H1 (cell line): Measurements from ENCODE around the gene AGBL1. TPM values are rescaled to one million over a fixed set of nuclear protein-coding genes. Genes with fewer than 3 reads are reported as not detected.

Experiments
- ASH2L ChIP-seq: fragments of 200-600, 300-600 bp; sonication (generic); IDR thresholded peaks from one replicate; pipeline ENCODE4 v1.7.1; 2017; ENCODE audit warnings: low read length
- BRCA1 ChIP-seq: IDR thresholded peaks from 2 replicates; pipeline ENCODE4 v1.6.1; 2012; ENCODE audit warnings: low read depth, low read length, improper control_type of control experiment
- EP300 ChIP-seq, 2 experiments: IDR thresholded peaks; 1 replicate in 1 of 2; 2 replicates in 1 of 2; pipeline ENCODE4 v1.6.1; 2011 to 2012; ENCODE audit warnings: low read depth in 2 of 2, low read length in 2 of 2, mild to moderate bottlenecking in 2 of 2, borderline replicate concordance in 1 of 2, inconsistent platforms in 1 of 2, moderate library complexity in 1 of 2
- RXRA ChIP-seq: IDR thresholded peaks from 2 replicates; pipeline ENCODE4 v1.6.1; 2011; ENCODE audit warnings: low read depth, mild to moderate bottlenecking, low read length, moderate library complexity; ENCODE audit not compliant: insufficient read depth
- SIRT6 ChIP-seq: IDR thresholded peaks from one replicate; pipeline ENCODE4 v1.7.1; 2012; ENCODE audit warnings: low read length, inconsistent platforms
- YY1 ChIP-seq: IDR thresholded peaks from 2 replicates; pipeline ENCODE4 v1.6.1; 2011; ENCODE audit warnings: low read depth, mild to moderate bottlenecking, low read length
- polyA plus RNA-seq, 7 experiments: library from polyadenylated mRNA; depleted of rRNA in 3 of 7; stranded (reverse) in 5 of 7; unstranded in 2 of 7; fragments of >200 nt in 5 of 7; fragments of 200-250 nt in 2 of 7; gene quantifications; 1 replicate in 5 of 7; 2 replicates in 1 of 7; 4 replicates in 1 of 7; pipeline versions ENCODE4 v1.2.1 to v1.2.3, GENCODE V29; 2011 to 2013; ENCODE audit warnings: missing spikeins in 2 of 7, mixed read lengths in 2 of 7
- total RNA-seq: library from RNA; stranded (reverse); fragmentation: NEBNext Ultra II Directional; extraction: Animal tissue kit (Norgen Biotek cat#: 25700); gene quantifications from 2 replicates; pipeline ENCODE4 v1.2.1, GENCODE V29; 2021

Gene AGBL1
- total and polyA plus RNA-seq, 2 of the 8 experiments (the other 6 are each of a cell fraction or from before 2014, with no cell fraction given), result not detected

DNA sequence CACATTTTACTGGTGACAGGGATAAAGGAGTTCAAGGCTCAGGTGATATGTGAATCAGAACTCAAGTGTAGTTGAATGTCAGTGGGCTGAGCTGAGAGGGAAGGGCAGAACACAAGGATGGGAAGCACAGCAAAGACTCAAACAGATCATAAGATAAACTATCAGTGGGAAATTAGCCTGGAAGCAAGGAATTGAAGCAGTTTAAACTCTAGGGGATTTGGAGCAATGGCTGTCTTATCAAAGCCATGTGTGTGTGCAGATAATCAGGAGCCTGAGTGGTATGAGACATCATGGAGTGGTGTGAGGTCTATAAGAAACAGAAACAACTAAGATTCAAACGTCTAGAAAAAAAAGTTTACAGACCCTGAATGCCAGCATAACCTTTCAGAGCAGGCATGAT is 634.6 kb downstream of the AGBL1 start (continued):
- TF ChIP-seq ASH2L (no peak), YY1 (no peak), EP300 (IDR thresholded peaks at IDR 0.05; ENCODE audit: borderline replicate concordance in 1 of 2, low read depth in 2 of 2, low read length in 2 of 2) (no peak), RXRA (no peak), BRCA1 (no peak), SIRT6 (no peak)
